GM18505 (cell line): ENCODE data around the gene ZBTB4.

ENCODE experiments used
- ATAC-seq: cut with Tn5 transposase; IDR thresholded peaks from one replicate; pipeline ENCODE4 v1.9.1; 2021; ENCODE audit not compliant: unreplicated experiment
- POLR2A ChIP-seq: IDR thresholded peaks from 4 replicates; pipeline ENCODE4 v1.6.1; 2011; ENCODE audit warnings: borderline replicate concordance; ENCODE audit not compliant: insufficient read depth, insufficient read length; ENCODE audit errors: extremely low read depth

Gene ZBTB4

GRCh38 chr17:7468804-7469389 lies 10.5 kb downstream of the ZBTB4 start:
- no peak for ATAC-seq
- no peak for TF ChIP-seq POLR2A

DNA sequence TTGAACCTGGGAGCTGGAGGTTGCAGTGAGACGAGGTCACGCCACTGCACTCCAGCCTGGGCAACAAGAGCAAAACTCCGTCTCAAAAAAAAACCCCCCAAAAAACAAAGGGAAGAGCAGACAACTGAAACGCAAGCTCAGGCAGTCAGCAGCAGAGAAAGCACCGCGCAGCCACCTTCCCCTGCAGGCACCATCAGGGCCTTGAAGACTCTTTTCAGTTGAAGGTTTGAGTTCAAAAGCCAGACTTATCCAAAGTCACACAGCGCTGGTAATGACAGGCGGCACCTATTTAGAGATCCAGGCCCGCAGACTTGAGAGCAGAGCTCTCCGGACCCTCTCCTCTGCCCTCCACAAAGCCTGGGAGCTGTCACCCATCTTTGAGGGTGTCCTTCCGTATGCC lies 11.1 kb downstream of the ZBTB4 start:
- no peak for TF ChIP-seq POLR2A
- ATAC-seq: no peak

- no peak for ATAC-seq
- TF ChIP-seq POLR2A: no peak
Measured at GRCh38 chr17:7467498-7467897, 11.9 kb downstream of the ZBTB4 start.

GRCh38 chr17:7466639-7467341 lies 12.6 kb downstream of the ZBTB4 start:
- TF ChIP-seq POLR2A: no peak
- no peak for ATAC-seq

DNA sequence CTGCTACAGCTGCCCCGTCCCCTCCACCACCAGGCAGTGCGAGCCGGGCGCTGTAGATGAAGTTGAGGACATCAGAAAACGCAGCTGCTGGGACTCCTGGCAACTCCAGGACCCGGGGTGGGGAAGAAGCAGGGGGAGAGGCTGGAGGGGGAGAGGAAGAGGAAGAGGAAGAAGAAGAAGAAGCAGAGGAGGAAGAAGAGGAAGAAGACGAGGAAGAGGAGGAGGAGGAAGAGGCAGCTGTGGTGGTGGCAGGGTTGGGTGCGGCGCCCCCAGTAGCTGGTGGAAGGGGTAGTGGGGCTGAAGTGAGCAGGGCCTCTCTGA lies 13.2 kb downstream of the ZBTB4 start:
- no peak for ATAC-seq

GRCh38 chr17:7465597-7466275 lies 13.7 kb downstream of the ZBTB4 start:
- no peak for ATAC-seq
- TF ChIP-seq POLR2A: no peak

More for the DNA sequence above, 13.2 kb downstream of the ZBTB4 start:
- TF ChIP-seq POLR2A: no peak

DNA sequence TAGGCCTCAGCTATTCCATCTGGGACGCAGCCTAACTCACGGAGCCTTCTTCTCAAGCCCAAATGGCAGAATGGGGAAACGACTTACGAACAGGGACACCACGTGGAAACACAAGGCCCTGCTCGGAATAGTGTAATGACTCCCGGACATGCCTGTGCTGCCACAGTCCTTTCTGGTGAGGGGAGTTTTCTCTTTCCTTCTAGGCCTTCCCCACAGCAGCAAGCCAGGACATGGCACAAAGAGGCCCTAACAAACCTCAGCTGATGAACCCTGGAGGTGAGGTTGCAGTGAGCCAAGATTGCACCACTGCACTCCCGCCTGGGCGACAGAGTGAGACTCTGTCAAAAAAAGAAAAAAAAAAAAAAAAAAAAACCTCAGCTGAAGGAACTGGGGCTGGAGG lies 15.3 kb downstream of the ZBTB4 start:
- no peak for TF ChIP-seq POLR2A
- ATAC-seq: no peak

DNA sequence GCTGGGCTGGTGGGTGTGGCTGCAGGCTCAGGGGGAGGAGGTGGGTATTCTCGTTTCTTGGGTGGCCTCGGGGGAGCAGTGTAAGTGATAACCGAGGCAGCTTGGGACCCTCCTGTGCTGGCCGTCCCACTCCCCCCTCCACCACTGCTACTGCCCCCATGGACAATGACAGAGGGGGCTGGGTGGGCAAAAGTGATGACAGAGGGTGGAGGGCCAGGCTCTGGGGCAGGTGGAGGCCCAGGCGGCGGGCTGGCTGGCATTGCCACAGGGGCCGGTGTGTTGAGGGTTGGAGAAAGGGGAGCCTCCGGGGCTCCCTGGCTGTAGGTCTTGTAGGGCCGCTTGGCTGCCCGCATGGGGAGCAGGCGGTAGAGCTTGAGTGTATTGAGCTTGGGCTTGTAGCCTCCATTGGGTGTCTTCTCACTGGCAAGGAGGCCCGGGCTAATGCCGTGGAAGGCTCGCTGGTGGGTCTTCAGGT lies 16.0 kb downstream of the ZBTB4 start:
- no peak for TF ChIP-seq POLR2A
- no peak for ATAC-seq

- no peak for TF ChIP-seq POLR2A
- ATAC-seq: no peak
Measured at GRCh38 chr17:7462474-7463371, 16.7 kb downstream of the ZBTB4 start.

GRCh38 chr17:7460850-7461660 lies 18.4 kb downstream of the ZBTB4 start:
- no peak for TF ChIP-seq POLR2A
- no peak for ATAC-seq

GRCh38 chr17:7459961-7460545 lies 19.4 kb downstream of the ZBTB4 start:
- no peak for ATAC-seq
- TF ChIP-seq POLR2A: no peak

DNA sequence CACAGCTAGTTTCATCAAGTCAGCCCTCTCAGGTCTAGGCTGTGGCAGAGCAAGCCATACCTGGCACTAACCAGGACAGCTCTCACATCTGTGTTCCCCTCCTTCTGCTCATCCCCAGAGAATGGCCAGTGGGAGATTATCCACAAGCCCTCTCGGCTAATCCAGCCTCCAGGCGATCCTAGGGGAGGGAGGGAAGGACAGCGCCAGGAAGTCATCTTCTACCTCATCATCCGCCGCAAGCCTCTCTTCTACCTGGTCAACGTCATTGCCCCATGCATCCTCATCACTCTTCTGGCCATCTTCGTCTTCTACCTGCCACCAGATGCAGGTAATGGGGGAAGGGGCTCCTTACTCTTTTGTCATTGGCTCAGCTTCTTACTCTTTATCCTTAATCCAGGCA lies 31.0 kb downstream of the ZBTB4 start:
- no peak for ATAC-seq
- TF ChIP-seq POLR2A: no peak
